Activated T-cell treated with anti-CD3 and anti-CD28 coated beads for 48 hours (primary cell): Measurements from ENCODE around the gene KIAA0319L.
A peak's percentile ranks its signal among the peaks of the same experiment; 100 is the strongest.

Experiments
- DNase-seq: peaks from one replicate; pipeline ENCODE4 v3.0.0-alpha.2; 2020; ENCODE audit warnings: low read depth

KIAA0319L gene

DNA sequence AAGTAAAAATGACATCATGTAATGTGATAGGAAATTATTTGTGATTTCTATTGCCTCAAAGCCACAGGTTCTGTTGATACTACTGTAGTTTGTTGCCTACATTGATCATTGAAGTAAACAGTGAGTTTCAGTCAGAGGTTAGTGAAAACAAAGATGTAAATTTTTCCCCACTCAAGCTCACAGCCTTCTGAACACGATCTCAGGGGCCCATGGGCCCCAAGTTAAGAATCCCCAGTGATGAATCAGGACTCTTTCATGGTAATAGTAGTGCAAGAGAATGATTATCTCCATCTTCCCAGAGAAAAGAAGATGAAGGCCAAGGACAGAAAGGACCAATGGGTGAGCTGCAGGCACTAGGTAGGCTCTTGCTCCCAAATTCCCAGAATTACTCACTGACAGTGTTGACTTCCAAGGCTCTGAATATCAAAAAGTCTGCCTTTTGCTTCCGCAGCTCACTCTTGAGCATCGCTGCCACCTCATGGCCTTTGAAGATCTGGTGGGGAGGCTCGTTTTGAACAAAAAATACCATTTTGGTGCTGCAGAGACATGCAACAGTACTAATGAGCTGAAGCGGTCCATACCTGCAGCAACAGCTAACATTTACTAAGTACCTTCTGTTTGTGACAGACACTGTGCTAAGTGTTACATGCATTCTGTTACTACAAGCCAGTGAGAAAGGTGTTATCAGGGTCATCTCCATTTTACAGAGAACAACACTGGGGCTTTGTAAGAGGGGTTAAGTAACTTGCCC is 113.3 kb downstream of the KIAA0319L start:
- no peak for DNase-seq

DNA sequence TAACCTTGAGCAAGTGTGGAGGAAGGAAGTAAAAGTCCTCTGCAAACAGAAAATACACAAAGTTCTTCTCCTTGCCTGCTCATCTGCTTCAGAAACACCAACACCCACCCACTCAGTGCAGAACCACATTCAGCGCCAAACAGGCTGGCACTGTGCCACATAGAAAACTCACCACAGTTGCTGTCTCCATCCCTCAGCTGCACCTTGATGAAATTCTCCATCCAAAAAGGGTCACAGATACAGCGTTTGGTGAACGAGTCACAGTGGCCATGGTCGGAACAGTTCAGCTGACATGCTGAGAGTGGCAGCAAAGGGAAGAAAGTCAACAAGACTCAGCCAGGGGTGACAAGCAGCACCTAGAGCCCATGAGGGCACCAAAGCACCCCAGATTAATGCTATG is 114.5 kb downstream of the KIAA0319L start:
- peak; percentile 27 for DNase-seq

- DNase-seq = no peak
Measured at GRCh38 chr1:35441926-35442579, 115.2 kb downstream of the KIAA0319L start.

DNA sequence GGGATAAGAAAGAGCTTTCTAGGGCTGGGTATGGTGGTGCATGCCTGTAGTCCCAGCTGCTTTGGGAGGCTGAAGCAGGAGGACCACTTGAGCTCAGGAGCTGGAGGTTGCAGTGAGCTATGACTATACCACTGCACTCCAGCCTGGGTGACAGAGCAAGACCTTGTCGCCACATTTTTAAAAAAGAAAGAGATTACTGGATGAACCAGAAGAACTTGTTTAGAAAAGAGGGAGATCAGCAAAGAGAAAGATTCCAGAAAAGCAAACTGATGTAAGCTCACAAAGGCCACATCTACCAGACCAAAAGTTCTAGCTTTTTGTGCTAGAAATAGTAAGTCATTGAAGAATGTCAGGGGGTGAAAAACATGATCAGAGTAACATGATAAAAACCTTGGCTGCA is 117.6 kb downstream of the KIAA0319L start:
- DNase-seq = no peak

DNA sequence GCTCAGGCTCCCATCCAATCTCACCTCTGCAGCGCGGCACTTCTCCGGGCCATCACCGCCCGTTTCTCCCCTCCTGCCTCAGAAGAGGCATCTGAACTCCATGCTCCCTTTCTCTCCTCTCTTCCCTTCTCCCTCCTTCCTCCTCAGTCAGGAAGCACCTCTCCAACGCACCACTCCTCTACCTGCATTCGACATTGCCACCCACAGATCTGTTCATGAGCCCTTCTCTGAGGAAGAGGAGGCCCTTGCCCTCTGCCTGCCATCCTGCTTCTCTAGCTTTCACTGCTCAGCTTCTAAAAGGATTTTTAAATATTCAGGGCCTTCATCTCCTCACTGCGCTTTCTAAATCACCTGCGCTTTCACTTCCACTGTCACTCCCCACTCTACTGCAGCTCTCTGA is 120.0 kb downstream of the KIAA0319L start:
- no peak for DNase-seq

- no peak for DNase-seq
Measured at GRCh38 chr1:35436078-35436477, 121.1 kb downstream of the KIAA0319L start.

- no peak for DNase-seq
Measured at GRCh38 chr1:35434703-35435102, 122.5 kb downstream of the KIAA0319L start.

- no peak for DNase-seq
Measured at GRCh38 chr1:35433714-35434113, 123.5 kb downstream of the KIAA0319L start.

DNA sequence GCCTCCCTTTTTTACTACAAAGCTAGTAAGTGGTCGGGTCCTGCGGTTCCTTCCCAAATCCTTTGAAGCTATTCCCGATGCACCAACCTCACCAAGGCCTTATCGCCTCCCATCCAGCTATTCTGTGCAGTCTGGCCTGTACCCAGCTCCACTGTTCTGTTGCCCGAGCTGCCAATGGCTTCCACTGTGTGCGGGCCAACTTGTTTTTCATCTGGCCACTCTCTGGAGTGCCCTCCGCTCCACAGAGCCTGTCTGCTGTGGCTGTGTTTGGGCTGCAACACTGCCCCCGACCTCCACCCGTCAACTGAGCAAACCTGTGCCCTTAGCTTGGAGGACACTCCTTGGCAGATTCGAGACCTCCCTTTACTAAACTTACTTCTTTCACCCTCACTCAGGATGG is 125.0 kb downstream of the KIAA0319L start:
- DNase-seq = no peak

GRCh38 chr1:35431173-35431599 is 126.0 kb downstream of the KIAA0319L start:
- DNase-seq = no peak

DNA sequence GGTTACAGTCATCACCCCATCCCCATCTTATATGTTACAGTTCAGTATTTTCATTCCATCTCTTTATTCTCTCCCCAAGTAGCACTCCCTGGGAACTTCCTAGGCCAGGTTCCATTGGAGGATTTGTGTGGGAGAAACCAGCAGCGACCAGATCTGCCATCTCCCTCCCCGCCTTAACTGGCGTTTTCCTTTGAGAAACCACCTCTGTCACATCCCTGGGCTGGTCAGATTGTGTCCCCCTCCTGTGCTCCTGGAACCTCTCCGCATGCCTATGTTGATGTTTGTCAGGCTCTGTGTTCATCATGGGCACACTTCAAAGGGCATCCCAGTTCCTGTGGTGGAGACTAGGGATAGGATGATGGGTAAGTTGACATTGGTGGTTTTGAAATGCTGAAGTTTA is 126.4 kb downstream of the KIAA0319L start:
- DNase-seq = no peak

DNA sequence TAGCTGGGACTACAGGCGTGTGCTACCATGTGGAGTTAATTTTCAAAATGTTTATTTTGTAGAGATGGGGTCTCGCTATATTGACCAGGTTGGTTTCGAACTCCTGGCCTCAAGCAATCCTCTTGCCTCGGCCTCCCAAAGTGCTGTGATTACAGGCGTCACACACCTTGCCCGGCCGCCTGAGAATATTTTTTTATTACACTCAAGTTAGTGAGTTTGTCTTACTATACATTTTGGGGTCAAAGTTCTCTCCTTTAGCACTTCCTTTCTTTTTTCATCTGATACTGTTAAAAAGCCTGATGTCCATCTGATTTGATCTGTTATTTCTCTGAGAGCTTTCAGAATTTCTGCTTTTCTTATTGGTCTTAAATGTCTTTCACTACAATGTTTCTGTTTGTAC is 128.8 kb downstream of the KIAA0319L start:
- DNase-seq = no peak

- no peak for DNase-seq
Measured at GRCh38 chr1:35426097-35426586, 131.1 kb downstream of the KIAA0319L start.

- no peak for DNase-seq
Measured at GRCh38 chr1:35408925-35409324, 148.3 kb downstream of the KIAA0319L start.

DNA sequence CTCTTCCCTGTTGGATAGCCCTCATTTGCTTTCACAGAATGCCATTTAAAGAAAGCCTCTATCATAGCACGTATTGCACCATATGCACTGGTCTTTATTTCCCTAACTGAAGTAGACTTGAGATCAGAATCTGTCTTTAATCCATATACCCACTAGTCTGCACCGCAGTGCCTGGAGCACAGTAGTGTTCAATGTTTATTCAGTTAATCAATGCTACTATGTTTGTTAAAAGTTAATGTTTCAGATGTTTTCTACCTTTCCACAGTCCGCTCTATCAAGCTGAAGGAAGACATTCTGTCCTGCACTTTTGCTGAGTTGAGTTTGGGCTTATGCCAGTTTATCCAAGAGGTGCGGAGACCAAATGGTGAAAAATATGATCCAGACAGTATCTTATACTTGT is 149.5 kb downstream of the KIAA0319L start:
- DNase-seq = no peak

- DNase-seq = no peak
Measured at GRCh38 chr1:35406103-35406502, 151.1 kb downstream of the KIAA0319L start.

- DNase-seq = no peak
Measured at GRCh38 chr1:35401049-35401448, 156.2 kb downstream of the KIAA0319L start.

DNA sequence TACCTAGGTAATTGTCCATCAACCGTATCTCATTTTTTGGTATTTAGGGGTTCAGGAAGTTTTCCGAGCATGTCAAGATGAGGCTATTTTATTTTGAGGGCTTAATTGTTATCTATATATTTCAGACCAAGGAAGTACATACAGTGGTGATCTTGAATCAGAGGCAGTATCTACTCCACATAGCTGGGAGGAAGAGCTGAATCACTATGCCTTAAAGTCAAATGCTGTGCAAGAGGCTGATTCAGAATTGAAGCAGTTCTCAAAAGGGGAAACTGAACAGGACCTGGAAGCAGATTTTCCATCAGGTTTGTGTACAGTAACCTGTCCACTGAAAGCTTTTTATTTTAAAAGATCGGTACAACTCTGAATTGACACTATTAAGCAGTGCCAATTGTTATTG is 158.5 kb downstream of the KIAA0319L start:
- no peak for DNase-seq

- no peak for DNase-seq
Measured at GRCh38 chr1:35394386-35394785, 162.8 kb downstream of the KIAA0319L start.

GRCh38 chr1:35390600-35391494 is 166.4 kb downstream of the KIAA0319L start:
- DNase-seq = no peak

GRCh38 chr1:35386959-35387358 is 170.2 kb downstream of the KIAA0319L start:
- no peak for DNase-seq

DNA sequence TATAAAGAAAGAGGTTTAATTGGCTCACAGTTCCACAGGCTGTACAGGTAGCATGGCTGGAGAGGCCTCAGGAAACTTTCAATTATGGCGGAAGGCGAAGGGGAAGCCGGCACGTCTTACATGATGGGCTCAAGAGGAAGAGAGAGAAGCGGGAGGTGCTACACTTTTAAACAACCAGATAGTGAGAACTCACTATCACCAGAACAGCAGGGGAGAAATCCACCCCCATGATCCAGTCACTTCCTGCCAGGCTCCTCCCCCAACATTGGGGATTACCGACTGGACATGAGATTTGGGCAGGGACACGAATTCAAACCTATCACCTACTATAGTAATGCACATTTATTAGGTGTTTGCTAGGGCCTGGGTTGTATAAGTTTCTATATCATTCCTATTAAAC is 170.9 kb downstream of the KIAA0319L start:
- DNase-seq = no peak
